ENCODE data around the gene NLRX1.
"Not testable (repeated sequence)": the region's sequence is repeated elsewhere in the genome, so short reads cannot be mapped to it uniquely, and the experiment has no call there.

Gene NLRX1

GRCh38 chr11:119187123-119187892, 18.8 kb downstream of the NLRX1 start:
- DNase-seq: no peak

DNA sequence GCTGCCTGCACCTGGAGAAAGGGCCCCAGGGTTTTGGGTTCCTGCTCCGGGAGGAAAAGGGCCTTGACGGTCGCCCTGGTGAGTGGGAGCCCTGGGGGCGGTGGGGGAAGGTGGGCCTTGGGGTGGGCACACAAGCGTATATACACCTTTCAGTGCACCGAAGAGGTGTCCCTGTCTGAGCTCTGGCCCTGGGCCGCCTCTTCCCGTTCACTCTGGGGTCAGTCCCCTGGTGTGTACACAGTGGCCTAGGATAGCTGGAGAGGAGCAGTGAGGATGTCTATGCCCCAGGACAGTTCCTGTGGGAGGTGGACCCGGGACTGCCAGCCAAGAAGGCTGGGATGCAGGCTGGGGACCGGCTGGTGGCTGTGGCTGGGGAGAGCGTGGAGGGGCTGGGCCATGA, 19.5 kb downstream of the NLRX1 start:
- no peak for DNase-seq

DNA sequence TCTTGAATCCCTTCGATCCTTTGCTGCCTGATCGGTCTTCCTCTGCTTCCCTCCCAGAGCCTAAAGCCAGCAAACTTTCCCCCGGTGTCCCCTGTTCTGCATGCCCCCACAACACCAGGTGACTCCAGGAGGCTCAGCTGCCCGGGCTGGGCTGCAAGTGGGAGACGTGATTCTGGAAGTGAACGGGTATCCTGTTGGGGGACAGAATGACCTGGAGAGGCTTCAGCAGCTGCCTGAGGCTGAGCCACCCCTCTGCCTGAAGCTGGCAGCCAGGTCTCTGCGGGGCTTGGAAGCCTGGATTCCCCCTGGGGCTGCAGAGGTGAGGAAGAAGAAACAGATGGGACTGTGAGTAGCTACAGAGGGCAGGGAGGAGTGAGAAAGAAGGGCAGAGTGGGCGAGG, 20.4 kb downstream of the NLRX1 start:
- no peak for DNase-seq

DNA sequence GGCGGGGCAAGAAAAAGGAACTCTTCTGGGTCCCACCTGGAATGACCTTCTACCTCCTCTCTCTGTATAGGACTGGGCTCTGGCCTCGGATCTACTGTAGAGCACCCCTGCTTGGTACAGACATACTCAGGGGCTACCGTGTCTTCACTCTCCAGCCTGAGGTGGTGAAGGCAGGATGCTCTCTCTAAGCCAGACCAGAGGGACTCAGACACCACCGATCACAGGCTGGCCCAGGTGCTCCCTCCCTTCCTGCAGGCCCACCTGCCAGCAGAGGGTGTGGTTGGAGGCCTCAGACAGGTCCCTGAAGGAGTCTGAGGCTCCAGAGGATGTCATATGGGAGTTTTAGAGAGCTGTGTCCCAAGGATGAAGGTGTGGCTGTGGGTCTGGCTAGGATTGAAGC, 20.9 kb downstream of the NLRX1 start:
- no peak for DNase-seq

DNA sequence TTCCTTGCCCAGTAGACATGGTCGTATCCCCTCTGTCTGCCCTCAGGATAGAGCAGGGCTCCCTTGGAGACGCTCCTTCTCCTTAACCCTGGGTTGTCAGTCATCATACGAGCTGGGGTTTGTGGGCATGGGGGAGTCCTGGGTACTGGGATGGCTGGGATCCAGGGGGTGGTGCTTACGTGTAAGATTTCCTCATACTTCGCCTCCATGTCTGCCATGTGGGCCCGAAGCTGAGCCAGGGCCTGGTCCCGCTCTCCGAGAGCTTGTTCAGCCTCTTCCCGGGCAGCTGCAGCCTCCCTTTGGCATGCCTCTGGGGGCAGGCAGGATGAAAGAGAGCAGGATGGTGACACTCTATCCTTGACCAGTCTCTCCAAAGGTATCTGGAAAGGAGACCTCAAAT, 22.0 kb downstream of the NLRX1 start:
- no peak for DNase-seq

- not testable (repeated sequence) for DNase-seq
These were observed 22.7 kb downstream of the NLRX1 start for GRCh38 chr11:119191265-119191664.

GRCh38 chr11:119192111-119192510, 23.6 kb downstream of the NLRX1 start:
- no peak for DNase-seq

DNA sequence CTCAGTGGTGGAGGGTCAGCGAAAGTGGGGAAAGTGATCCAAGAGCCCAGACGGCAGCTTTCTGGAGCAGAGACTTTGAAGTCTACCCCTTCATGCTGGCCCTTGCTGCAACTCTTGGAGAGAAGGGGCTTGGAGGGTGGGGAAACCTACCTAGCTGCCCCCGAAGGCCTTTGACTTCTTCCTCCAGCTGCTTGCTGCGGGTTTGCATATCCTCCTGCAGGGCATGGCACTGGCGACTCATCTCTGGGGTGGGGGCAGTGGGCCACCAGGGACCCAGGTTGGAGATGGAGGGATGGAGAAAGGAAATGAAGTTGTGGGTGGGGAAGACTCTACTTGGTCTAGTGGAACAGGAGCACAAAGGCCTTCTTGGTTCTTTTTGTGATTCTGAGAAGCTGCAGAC, 24.5 kb downstream of the NLRX1 start:
- no peak for DNase-seq

DNA sequence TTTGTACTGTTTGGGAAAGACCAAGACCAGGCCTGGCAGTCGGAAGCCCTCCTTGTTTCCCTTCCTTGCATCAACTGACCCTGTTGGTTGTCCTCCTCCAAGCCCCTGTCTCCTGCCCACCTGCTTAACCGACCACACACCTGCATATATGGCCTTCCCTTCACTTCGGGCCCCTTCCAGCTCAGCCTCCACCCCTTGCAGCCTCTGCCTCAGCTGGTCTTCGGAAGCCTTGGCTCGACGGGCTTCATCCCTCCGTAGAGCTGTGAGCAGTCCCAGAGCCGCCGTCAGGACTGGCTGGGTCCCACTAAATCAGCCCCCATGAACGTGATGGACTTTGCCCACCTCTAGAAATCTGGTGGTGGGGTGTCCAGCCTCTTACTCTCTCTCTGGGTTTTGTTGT, 25.1 kb downstream of the NLRX1 start:
- DNase-seq: no peak

- DNase-seq: no peak
These were observed 26.4 kb downstream of the NLRX1 start for GRCh38 chr11:119194811-119195440.

DNA sequence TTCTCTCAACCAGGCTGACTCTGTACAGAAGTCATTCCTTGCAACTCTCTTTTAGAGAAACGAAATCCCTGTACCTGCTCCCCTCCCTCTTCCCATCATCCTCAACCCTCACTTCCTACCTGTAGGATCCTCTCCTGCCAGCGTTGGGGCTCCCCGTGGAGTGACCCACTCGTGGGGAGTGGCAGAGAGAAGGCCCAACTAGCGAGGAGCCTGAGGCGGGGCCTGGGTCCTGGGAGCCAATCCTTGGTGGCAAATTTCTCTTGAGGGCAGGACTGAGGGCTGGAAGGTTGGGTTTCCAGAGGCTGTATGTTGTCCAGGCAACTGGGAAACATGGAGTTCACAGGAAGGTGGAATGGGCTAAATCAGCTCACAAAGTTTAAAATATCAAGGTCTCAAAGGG, 27.2 kb downstream of the NLRX1 start:
- peak; percentile 43 for DNase-seq

DNA sequence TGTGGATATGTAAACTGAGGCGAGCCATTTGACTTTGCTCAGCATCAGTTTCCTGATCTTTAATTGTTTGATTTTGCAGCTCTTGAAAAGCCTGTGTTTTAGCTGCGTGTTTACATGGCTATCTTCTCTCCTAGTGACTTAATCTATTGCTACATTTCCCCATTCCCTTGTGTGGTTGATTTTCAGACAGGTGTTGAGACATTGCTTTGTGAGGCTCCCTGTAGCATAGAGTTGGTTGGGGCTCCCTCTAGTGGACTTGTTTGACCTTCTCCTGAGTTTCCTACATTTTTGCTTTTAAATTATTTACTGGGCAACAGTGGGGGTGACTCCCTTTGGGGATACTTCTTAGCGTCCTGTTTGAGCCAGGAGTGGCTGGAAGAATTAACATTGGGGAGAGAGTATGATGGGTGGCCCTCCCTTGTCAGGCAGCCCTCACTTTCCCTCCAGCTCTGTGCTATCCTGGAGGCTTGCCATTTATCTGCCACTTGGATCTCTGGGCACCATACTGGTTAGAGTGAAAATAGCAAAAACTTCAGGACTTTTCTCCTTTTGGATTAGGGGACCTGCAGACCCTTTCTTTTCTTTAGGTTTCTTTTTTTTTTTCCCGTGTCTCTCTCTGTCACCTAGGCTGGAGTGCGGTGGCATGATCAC, 28.4 kb downstream of the NLRX1 start:
- peak; percentile 75 for DNase-seq

DNA sequence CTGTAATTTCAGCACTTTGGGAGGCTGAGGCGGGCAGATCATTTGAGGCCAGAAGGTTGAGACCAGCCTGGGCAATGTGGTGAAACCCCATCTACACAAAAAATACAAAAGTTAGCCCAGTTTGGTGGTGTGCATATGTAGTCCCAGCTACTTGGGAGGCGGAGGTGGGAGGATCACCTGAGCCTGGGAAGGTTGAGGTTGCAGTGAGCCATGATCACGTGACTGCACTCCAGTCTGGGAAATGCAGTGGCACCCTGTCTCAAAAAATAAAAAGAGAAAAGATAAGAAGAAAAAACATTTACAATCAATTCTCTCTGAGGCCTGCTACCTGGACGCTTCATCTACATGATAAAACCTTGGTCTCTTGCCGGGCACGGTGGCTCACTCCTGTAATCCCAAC, 30.4 kb downstream of the NLRX1 start:
- no peak for DNase-seq

GRCh38 chr11:119201236-119201635, 32.7 kb downstream of the NLRX1 start:
- DNase-seq: not testable (repeated sequence)

DNA sequence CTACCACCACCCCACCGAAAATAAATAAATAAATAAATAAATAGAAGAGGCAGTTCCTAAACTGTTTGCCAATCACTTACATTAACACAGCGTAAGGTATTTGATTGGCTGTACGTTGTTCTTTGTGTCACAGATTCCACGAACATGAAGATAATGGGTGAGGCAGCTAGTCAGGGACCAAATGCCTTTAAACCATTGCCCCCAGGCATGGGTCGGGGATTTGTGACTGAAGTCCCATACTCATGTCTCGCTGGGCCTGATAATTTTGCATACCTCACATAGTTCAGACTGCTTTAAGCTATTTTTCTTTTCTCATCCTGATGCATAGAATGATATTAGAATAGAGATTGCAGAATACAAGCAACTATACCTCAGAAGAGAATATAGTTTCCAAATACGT, 34.0 kb downstream of the NLRX1 start:
- no peak for DNase-seq

DNA sequence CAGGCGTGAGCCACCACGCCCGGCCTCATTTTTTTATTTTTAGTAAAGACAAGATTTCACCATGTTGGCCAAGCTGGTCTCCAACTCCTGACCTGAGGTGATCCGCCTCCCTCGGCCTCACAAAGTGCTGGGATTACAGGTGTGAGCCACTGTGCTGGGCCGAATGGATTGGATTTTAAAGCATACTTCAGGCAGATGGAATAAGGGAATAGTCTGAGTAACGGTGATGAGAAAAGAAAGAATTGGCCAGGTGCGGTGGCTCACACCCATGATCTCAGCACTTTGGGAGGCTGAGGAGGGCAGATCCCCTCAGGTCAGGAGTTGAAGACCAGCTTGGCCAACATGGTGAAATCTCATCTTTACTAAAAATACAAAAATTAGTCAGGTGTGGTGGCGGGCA, 35.5 kb downstream of the NLRX1 start:
- no peak for DNase-seq

DNA sequence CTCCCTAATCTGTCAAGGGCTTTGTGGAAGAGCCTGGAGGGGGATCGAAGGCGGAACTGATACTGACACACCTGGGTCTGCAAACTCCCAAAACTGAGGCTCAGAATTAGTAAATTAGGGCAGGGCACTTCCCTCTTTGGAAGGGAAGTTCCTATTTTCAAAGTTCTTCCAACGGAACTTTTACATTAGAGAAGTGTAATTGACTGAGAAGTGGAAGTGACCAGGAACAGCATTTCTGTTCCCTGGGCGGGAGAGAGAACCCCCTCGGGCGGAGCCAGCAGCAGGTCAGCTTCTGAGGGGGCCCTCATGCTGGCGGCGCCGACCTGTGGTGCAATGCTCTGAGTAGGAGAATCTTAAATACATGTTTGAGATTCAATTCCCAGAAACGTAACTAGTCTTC, 36.6 kb downstream of the NLRX1 start:
- DNase-seq: no peak

DNA sequence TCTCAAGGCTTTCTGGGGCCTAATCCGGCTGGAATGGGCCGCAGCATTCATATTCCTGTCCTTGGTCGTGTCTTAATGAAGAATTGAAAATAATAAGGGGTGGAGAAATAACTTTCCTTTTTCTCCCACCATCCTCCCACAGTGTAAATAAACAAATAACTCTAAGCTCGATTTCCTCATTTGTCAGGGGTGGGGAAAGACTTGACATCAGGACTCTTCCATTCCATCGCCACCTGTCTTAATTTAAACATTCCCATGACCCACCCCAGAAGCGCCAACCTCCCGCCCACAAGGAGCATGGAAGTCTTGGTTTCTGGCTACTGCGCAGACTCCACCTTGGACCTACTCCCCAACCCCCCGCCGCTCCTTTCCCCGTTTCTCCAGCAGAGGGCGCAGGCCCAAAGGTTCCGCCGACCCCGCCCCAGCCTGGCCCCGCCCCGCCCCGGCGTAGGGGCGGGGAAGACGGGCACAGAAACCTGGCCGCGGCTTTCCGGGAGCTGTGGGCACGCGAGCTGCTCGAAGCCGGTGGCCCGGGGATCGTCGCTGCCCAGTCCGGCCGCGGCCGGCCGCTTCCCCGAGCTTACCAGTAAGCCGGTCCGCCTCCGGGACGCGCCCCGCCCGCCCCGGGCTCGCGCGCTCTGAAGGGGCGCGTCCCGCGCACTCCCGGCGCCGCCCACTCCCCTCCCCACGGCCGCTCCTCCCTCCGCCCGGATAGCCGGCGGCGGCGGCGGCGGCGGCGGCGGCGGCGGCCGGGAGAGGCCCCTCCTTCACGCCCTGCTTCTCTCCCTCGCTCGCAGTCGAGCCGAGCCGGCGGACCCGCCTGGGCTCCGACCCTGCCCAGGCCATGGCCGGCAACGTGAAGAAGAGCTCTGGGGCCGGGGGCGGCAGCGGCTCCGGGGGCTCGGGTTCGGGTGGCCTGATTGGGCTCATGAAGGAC, 37.3 kb downstream of the NLRX1 start, which contains the start of gene CBL:
Gene CBL, plus strand, starts transcription at position 766 of the 937 bp plus-strand sequence. Its CDS starts 79 bp downstream, at position 845.
- DNase-seq: peak; percentile 87

DNA sequence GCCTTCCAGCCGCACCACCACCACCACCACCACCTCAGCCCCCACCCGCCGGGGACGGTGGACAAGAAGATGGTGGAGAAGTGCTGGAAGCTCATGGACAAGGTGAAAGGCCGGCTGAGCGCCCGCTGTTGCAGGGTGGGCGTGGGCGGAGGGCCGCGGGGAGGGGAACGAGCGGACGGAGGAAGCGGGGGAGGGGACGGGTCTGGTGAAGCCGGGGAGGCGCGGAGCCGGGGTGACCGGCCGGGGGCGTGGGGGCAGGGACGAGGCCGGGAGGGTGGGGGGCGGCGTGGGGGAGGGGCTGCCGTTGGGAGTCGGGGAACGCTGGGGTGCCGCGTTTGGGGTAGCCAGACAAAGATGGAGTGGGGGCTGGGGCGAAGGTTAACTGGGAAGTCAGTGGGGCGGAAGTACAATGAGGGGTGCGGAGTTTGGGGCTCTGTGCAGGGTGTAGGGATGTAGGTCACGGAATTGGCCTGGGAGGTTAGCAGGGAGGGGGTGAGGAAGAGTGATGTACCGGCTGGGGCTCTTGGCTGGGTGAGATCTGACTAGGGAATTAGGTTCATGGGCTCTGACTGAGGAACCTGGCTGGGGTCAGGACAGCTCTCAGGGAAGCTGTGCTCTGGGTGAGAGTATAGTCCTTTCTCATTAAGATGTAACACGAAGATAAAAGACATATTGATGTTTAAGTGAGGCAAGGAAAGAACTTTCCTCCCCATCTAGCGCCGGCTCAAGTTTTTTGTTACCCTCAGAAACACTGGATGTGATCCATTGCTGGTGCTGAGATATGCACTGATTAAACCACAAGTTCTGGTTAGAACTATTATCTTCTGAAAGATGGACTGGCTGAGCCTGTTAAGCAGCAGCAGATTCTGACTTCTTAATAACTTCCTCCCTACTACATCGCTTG, 38.2 kb downstream of the NLRX1 start:
- DNase-seq: peak; percentile 14

DNA sequence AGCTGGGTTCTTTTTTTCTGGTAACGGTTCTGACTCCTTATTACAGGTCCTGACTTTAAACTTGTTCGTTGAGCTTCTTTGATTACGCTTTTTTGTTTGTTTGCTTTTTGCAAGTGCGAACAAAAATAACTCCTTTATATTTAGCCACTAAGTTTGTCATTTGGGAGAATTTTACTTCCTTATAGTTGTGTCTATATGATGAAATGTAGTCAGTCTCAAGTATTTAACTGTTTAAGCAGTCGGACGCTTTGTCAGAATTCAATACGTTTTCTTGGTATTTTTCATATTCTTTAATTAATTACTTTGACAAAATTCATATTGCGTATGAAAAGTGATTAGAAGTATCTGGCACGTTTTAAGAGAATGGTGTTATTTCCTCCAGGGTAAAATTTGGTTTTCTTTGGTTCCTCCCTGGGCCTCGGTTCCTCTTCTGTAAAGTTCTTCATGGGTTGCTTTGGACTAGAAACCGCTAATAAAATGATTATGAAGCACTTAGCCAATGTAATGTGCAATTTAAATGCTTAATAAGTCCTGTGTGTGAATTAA, 39.0 kb downstream of the NLRX1 start:
- no peak for DNase-seq

GRCh38 chr11:119209186-119209585, 40.7 kb downstream of the NLRX1 start:
- DNase-seq: no peak
